ENCODE measurements around the gene CORO7.

CORO7 gene

DNA sequence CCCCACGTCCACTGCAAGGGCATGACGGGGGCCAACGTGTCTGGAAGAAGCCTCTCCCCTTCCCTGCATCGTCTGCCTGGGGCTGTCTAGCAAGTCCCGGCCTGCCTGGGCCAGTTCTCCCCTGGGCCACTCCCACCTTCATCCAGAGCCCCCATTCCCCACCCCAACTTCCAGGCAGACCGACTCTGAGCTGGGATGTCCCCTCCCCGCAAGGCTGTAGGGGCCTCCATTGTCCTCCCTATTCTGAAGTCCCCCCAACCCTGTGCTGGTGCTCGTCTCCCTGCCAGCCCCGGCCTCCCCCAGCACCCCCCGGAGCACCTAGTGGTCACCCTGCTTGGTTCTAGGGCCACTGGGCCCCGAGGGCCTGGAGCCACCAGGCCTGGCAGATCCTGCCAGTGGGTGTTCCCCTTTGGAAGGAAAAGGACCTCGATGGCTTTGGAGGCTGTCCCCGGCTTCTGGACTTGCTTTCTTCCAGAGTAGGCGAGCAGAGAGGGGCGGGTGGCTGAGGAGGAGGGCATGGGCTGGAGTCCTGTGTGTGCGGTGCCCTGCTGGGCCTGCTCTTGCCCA lies 95.7 kb downstream of the CORO7 start:
- no peak for DNase-seq
- intact Hi-C loops (cut with DNase I) = no loop called here

DNA sequence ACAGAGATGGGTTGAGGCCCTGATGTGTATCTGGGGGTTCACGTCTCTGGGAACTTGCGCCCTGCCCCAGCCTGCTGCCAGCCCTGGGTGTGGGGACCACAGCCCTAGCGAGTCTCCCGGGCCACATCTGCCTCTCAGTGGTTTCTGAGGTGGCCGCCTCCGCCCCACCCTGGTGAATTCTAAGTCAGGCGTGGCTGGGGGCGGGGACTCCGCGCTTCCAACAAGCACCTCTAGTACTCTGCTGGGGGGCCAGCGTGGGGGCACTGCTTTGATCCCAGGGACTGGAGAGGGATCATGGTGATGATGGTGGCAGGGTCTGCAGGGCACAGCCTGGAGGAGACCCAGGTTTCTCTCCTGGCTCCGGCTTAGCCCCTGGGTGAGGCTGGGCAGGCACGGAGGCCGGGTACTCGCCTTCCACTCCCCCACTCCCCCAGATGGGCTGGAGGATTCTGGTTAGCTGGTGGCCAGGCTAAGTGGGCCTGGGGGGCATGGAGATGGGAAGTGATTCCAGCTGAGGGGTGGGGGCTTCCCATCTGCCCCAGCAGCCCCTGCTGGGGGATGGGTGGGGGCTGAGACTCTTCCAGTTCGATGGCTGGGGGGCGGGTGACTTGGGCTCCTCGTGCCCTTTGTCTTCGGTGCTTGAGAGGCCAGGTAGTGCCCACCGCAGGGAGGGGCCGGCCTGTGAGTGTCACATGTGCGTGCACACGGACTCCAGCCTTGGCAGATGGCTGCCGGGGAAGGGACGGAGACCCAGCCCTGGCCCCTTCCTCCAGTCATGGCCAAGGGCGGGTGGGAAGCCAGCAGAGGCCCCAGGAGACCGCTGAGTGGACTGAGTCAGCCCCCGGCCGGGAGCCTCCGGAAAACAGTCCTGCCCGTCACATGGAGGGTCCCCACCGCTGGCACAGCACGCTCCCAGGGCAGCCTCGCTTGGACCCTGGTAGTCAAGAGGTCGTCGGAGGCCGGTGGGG lies 96.7 kb downstream of the CORO7 start:
- peak in 36 of 42 donors; percentile 29 to 86 (median 61) for DNase-seq
- intact Hi-C loops (cut with DNase I) = no loop called here

DNA sequence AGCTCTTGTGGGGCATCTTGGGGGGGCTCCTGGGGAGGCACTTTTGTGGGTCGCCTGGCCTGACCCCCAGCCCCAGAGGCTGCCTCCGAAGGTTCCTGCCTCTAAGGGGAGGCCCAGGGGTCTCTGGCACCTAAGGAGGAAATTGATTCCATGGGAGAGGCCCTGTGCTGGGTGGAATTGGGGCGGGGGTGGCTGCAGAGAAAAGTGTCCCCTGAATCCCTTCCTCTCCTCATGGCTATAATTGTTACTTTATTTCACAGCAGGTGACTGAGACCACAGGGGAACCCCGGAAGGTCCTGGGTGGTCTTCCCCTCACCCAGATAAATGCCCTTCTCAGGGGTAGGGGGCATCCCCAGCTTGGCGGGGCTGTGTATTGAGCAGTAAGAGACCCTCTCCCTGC lies 97.4 kb downstream of the CORO7 start:
- DNase-seq = no peak
- intact Hi-C loops (cut with DNase I) = no loop called here

DNA sequence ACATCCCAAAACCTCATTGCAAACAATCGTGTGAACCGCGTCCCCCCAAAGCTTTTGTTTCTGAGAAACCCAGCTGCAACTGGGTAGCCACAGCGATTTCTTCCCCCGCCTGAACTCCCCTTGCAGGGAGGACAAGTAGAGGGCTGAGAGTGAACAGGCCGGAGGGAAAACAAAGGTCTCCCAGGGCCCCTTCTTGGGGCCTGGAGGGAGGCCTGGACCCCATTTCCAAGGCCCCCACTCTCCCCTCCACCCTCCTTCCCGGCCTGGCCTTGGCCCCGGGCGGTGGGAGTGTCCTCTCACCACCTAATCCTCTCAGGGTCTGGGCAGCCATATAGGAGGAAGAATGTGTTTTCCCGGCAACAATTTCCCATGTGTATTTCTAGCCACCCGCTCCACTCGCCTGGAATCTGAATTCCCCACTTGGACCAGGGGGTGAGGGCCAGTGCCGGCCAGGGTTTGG lies 97.9 kb downstream of the CORO7 start:
- intact Hi-C loops (cut with DNase I) = no loop called here

DNA sequence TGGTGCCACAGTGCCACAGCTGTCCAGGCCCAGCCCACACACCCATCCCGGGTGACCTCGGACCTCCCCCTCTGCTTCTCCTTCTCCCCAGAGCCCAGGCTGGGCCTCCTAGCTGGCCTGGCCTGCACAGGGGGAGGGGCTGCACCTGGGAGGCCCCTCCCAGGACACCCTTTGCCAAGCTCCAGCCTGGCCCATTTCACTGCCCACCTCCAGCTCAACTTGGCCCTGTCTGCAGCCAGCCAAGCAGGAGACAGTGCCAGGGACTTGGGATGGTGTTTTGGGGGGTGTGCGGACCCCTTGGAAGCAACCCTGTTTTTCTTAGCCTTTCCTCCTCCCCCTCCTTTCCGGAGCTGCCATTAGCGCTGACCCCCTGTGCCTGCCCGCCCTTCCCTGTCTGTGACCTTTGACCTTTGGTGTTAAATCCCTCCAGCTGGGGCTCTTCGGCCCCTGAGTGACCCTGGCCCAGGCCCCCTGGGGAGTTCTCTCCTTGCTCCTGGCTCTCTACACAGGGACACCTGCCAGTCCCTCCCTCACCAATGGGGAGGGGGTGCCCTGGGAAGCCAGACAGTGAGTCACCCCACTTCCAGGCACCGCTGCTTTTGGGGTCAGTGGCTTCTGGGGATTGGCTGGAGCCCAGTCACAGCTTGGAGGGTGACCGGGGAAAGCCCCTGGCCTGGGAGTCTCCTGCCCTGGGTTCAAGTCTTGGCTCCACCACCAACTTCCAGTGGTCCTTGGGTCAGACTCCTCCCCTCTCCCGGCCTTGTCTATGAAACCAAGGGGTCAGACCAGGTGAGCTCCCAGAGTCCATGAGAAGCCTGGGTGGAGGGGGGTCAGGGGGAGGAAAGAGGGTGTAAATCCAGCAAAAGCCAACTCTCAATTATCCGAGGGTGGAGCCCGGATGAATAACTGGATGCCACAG lies 98.6 kb downstream of the CORO7 start:
- intact Hi-C loops (cut with DNase I) = no loop called here
- peak in 2 of 42 donors; percentile 38 to 69 for DNase-seq

More for the DNA sequence above, 97.9 kb downstream of the CORO7 start:
- no peak for DNase-seq

DNA sequence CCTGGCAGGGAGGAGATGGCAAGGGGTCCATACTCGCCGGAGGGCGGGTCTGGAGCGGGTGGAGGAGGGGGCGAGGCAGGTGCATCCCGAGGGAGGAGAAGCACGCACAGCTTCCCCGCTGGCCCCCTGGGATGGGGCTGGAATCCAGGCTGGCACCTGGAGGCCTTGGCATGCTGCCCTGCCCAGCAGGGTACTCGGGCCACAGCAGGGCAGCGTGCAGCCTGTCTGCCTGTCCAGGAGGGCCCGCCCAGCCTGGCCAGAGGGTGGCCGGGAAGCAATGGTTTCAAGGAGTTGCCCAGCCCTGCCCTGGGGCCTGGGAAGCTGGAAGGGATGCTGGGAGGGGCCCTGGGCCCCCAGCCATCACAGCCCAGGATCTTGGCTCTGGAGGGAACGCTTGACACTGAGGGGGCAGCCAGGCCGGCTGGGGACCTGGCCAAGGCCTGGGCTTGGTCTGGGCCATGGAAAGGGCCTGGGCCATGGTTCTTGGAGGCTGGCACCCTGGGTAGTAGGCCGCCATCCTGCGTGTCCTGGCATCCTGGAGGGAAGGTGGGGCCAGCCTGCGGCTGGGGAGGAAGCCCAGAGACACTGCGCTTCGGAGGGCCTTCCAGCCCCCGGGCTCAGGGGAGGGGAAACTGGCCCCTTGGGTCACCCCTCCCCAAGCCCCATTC lies 99.4 kb downstream of the CORO7 start:
- intact Hi-C loops (cut with DNase I) = no loop called here
- DNase-seq = peak in 30 of 42 donors; percentile 23 to 81 (median 62)

DNA sequence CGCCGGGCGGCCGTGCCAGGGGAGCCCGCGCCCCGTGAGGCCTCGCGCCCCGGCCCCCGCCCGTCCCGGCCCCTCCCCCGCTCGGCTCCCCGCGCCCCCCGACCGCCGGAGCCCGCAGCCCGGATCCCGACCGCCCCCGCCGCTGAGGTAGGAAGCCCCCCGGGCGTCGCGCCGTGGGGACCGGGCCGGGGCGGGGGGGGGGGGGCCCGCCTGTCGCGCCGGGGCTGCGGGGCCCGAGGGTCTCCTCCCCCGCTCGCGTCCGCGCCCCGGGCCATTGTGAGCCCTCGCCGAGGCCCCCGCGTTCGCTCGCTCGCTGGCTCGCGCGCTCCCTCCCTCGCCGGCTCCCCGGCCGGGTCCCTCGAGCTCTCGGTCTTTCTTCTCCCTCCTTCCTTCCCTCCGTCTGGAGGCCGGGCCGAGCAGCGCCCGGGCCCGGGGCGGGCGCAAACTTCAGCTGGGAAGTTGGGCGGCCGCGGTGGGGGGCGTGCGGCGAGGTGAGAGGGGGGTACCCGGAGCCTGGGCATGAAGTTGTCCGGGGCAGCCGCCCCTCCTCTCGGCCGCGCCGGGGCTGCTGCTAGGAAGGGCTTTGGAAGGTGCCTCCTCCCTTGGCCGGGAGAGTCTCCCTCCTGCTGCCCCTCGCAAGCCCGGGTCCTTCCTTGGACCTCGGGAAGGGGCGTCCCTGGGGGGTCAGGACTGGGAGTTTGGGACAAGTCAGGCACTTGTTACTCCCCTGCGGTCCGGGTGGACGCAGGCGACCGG lies 100.1 kb downstream of the CORO7 start:
- intact Hi-C loops (cut with DNase I) = no loop called here
- no peak for DNase-seq

DNA sequence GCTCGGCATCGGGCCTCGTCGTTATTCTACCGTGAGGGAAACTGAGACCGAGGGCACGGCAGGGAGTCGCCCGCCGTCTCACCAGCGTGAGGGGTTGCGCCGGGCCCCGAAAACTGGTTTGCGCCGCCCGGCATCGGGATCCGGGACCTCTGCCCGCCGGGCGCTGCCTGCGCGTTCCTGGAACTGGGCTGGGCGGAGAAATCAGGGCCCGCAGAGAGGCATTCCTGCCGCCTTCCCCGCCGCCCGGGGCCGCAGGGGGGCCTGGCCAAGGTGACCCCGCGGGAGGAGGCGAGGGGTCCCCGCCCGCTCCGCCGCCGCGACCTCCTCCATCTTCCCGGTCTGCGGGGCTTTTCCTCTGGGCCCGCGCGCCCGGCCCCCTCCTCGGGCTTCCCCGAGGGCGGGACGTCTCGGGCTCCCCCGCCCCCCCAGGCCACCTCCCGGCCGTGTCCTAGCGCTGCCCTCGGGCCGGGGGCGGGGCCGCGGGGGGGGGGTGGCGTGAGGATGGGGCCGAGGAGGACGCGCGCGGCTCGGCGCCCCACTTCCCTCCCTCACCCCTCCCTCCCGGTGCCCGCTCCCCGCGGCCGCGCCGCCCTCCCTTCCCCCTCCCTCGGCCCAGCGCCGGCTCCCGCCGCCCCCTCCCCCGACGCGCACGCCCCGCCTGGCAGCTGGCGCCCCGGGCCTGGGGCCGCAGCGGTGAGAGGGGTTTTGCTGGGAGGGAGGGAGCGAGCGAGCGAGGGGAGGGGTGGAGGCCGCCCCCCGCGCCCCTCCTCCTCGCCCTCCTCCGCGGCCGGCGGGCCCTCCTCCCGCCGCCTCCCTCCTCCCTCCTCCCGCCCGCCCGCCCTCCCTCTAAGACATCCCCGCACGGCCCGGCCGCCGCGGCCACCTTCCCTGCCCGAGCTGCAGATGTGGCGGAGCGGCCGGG lies 100.9 kb downstream of the CORO7 start, which contains the start of gene GLIS2:
TSS of gene GLIS2 (plus strand) at position 882 of the 922 bp plus-strand sequence. CDS start 16,214 bp downstream, outside the sequence.
- DNase-seq = peak in 18 of 42 donors; percentile 29 to 69 (median 49)

DNA sequence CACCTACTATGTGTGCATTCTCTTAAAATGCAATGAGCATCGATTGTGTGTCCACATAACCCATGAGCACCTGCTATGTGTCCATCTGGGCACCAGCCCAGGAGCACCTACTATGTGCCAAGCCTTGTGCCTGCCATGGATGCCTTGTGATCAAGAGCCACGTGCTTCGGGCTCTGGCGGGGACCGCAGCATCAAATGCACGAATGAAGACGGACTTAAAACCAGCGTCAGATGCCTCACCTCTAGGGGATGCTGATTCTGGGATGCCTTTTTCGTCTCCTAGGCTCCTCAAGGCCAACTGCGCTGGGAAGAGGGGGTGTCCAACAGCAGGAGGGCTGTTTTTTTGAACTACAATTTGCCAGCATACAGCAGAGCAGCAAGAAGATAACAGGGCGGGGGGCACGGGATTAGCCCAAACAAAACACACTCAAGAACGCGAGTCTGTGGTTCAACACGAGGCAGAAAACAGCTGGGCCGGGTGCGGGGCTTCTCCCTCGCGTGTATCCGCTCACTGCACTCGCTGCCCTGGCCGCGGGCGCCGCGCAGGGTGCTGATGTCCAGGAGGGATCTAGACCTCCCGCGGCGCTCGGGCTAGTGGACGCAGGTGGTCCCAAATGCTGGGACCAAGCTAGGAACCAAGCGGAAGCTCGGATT lies 101.7 kb downstream of the CORO7 start:
- intact Hi-C loops (cut with DNase I) = no loop called here
- peak in 1 of 42 donors; percentile 52 for DNase-seq

More for the DNA sequence above, 100.9 kb downstream of the CORO7 start, which contains the start of gene GLIS2:
- intact Hi-C loops (cut with DNase I) = no loop called here

DNA sequence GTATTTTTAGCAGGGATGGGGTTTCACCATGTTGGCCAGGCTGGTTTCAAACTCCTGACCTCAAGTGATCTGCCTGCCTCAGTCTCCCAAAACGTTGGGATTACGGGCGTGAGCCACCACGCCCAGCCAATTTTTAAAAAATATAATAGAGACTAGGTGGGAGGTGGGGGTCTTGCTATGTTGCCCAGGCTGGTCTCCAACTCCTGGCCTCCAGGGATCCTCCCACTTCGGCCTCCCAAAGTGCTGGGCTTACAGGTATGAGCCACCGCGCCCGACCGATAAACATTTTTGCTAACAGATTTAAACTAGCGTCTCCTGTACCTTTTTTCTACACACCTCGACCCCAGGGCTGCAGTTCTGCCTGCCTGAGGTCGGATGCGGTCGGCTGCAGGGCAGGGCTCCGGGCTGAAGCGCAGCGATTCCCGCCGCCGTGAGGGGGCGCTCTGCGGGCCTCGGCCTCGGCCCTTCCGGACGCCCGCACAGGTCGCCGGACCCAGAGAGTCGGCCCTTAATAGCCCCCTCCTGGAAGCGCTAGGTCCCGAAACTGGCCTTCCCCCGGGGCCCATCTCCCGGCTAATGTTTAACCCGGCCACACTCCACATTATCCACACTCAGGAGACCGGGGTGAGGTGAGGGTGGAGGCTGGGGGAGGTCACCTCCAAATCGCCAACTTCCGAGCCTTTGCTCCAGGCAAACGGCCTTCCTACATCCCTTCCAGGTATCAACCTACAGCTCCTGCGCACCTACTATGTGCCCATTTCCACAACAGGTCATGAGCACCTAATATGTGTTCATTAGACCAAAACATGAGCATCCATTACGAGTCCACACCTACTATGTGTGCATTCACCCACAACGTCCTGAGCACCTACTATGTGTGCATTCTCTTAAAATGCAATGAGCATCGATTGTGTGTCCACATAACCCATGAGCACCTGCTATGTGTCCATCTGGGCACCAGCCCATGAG lies 102.5 kb downstream of the CORO7 start:
- intact Hi-C loops (cut with DNase I) = no loop called here
- DNase-seq = peak in 2 of 42 donors; percentile 20 to 40

DNA sequence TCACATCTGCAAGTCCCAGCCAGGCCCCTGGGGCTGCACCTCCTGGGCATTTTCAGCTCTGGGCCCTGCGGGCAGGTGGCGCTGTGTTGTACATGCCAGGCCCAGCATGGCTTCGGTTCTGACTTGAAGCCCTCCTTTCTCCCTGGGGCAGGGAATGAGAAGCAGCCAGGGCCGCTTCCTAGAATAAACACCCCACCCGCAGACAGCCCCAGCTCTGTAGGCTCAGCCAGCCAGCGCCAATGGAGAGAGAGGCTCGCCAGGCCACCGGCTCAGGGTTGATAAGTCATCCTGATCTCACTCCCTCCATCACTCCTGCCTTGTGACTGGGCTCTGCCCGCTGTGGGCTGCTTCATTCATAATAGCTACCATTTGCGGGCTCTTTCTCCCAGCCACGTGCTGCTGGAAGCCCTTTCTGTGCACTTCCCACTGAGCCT lies 106.5 kb downstream of the CORO7 start:
- intact Hi-C loops (cut with DNase I) = no loop called here
- DNase-seq = peak in 13 of 42 donors; percentile 22 to 70 (median 44)

DNA sequence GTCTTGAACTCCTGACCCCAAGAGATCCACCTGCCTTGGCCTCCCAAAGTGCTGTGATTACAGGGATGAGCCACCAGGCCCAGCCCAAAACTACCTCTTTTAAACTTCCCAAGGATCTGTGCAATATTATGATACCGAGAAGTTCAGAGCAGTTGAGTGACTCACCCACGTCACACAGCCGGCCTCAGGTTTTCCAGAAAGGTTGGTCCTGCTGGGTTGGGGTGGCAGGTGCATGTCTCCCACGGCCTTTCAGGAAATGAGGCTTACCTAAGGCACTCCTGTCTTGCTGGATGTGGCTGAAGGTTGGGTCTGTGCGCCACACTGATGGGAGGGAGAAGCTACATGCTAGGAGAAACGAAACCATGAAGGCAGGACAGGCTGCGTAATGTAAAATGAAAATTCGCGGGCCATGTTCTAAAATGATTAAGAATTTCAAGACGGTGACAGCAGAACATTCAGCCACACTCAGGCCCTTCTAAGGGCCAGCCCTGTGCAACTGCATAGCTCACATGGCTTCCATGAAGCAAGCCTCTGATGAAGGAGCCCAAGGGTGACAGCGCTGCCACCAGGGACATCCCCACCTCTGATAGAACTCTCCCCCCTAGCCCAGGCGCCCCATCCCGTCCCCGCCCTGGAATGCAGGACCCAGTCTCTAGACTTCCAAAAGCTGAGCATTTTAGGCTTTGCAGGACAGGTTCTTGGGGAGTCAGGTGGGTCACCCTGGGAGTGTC lies 107.1 kb downstream of the CORO7 start:
- intact Hi-C loops (cut with DNase I) = no loop called here
- no peak for DNase-seq

DNA sequence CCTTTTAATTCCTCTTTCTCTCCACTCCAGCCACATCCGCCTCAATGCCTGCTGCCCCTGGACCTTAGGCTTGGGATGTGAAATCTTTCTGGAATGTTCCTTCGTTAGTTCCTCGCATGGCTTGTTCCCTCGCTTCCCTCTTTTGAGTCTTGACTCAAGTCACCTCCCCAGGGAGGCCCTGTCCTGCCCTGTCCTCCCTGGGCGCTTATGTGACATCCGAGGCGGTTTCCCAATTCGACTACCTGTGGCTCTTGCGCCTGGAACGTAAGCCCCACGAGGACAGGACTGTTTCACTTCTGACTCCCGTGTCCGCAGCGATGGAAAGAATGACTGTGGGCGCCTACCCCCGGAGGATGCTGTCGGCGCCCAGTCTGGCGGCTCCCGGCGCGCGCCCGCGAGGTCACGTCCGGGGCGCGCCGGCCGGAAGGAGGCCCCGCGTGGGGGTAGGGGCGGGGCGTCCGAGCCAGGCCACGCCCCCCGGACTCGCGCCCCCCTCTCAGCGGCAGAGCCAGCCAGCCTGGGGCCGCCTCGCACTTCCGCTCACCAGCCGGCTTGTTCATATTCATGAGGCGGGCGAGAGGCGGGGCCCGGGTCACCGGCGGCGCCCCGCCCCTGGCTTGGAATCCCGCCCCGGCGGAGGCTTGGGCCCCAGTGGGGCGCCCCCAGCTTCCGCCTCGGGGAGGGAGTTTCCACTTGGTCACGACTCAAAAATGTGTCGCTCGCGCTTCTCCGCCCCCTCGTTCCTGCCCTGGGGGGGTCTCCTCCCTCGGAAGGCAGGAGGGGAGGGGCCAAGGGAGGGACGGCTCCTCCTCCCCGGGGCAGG lies 109.0 kb downstream of the CORO7 start:
- intact Hi-C loops (cut with DNase I) = no loop called here
- peak; percentile 57 to 94 (median 85) for DNase-seq

All from head of caudate nucleus (tissue), 42 donors.